ENCODE results near the gene SPRYD3.
"Not testable (repeated sequence)": the region's sequence is repeated elsewhere in the genome, so short reads cannot be mapped to it uniquely, and the experiment has no call there.

SPRYD3 gene

DNA sequence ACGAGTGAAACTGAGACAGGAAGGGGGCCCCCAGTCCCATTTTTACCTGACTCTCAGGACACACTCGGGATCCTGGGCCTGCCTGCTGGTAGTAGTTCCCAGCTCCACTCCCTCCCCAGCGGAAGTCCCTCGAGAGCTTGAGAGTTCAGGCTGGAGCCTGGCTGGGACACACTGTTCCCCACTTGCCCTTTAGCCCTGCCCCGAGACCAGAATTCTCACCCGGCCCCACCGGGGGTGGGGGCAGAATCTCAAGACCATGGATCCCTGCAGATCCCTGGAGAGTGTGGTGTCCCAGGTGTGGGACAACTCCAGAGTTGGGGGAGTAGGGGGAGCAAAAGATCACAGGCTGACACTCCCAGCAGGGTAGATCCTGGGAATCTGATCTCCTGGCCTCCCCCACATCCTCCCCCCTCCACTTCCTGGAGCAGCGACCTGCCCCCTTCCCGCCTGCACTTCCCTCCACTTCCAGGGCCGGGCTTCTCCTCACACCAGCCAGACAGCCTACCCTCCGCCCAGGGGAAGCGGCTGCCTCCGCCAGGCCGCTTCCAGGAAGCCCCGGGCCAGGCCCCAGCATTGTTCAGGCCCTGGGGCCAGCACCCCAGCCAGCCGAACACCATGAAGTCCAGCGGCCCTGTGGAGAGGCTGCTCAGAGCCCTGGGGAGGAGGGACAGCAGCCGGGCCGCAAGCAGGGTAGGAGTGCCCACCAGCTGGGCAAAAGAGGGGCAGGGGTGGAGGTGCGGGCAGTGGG lies 29.4 kb downstream of the SPRYD3 start, which contains the start of gene TNS2:
Gene TNS2 (plus strand): TSS at position 495 of the 748 bp plus-strand sequence. CDS start 121 bp downstream, at position 616.
- DNase-seq, result peak in 1 of 4 experiments; percentile 30

DNA sequence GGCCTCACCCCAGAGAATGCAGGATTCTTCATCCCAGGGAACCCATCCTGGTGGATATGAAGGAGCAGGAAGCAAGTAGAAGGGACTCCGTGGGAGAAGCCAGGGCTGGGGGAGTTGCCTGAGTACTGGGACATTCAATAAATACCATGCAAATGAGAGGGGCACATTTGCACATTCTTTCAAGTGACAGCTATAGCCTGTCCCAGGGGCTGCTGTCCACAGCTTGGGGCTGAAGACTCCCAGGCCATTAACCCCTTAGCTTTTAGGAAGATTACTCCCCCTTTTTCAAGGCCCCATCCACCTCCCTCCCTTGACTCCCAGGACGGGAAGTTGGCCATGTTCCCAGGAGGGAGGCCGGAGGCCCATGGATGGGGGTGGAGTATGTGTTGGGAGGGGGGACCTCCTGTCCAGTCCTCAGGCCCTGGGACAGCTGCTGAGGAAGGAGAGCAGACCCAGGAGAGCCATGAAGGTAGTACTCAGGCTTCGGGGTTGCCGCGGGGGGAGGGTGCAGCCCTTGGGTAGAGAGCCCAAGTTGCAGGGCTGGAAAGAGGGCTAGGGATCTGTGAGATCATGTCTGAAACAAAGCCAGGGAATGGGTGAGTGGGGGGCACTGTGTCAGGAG lies 30.3 kb downstream of the SPRYD3 start:
- no peak for DNase-seq

DNA sequence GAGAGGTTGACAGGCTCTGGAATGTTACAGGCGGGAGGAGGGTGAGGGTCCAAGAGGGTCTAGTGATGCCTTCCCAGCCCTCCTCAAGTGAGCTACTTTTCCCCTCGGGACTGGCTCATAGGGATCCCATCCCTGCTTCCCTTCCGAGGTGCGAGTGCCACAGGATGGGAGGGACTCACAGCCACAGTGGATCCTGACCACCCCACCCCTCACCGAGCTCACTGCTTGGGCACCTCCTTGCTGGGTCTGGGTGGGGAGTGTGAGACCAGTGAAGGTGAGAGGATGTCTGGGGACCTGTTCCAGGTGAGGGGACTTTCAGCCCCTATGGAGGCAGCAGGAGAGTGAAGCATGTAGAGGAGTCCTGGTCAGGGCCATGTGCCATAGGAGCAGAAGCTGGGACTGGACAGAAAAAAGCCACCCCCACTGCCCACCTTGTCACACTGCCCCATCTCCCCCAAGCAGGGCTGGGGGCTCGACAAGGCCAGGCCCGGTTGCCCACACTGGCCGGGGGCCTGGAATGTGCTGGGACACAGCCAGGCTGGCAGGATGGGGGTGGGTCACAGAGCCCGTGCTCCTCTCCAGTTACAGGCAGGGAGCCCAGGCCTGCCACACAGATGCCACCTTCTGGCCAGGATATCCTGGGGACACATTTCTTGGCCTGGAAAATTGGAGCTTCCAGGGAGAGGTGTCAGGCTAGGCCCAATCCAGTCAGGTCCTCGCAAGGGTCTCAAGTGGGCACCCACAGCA lies 31.0 kb downstream of the SPRYD3 start:
- DNase-seq, result peak in 1 of 4 experiments; percentile 37

DNA sequence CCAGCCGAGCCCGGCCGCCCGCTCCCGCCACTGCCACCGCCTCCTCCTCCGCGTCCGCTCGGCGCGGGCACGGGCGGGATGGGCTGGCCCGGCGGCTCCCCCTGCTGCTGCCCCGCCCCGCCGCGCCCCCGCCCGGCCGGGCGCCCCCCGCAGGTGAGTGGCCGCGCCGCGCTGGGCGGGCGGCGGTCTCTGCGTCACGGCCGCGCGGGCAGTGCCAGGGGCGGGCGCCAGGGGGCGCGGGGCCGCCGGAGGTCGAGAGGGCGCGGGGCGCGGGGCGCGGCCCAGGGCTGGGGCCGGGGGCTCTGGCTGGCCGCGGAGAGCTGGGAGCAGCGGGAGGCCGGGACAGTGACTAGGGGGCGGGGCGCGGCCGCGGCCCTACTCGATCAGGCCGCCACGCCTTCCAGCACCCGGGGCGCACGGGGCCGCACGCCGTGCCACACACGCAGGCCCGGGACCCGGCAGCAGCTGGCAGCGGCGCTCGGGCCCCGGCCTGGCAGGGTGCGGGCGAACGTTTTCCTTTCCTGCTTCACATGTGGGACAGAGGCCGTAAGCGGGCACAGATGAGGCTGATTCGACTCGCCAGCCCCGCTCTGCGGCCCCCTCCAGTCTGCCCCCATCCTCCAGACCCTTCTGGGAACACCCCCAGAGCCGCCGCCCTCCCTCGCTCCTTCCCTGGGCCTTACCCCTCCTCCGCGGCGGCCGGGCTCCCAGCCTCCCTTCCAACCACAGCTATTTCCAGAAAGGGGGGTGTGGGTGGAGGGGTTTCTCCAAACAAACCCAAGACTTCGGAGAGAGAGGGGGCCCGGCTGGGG lies 31.8 kb downstream of the SPRYD3 start:
- DNase-seq, result peak; percentile 40 to 86 (median 62)

DNA sequence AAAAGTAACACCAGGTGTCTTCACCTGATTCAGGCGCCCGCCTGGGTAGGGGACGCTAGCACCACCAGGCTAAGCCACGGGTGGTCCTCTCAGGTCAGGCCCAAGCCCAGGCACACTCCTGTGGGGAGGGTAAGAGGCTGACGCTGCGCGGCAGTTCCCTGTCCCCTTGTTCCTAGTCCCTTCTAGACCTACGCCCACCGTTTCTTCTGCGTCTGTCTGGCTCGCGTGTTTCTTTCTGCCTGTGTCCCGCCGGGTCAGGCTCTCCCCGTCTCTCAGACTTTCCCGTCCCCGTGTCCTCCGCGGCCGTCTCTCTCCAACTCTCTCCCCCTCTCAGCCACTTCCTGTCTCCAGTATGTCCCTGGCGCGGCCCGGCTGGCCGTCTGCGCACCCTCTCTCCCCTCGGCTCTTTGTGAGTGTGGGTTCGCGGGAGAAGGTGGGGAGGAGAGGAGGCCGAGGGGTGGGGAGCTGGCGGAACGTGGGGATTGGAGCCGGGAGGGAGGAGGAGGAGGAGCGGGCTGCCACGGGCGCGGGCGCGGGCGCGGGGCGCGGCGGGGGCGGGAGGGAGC lies 32.5 kb downstream of the SPRYD3 start:
- DNase-seq, result peak; percentile 48 to 82 (median 65)

DNA sequence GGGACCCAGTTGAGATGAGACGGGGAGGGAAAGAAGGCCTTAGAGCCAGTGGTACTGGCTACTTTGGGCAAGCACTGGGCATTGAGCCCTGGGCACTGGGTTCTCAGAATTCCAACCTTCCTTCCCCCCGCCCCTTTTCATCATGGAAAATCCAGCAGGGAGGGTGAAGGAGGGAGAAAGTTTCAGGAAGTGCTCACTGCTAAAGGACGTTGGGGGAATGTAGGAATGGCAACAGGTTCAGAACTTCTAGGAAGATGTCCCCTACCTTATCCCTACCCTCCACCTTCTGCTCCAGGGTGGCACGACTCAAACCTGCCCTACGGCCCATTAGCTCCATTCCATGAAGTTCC lies 33.5 kb downstream of the SPRYD3 start:
- no peak for DNase-seq

DNA sequence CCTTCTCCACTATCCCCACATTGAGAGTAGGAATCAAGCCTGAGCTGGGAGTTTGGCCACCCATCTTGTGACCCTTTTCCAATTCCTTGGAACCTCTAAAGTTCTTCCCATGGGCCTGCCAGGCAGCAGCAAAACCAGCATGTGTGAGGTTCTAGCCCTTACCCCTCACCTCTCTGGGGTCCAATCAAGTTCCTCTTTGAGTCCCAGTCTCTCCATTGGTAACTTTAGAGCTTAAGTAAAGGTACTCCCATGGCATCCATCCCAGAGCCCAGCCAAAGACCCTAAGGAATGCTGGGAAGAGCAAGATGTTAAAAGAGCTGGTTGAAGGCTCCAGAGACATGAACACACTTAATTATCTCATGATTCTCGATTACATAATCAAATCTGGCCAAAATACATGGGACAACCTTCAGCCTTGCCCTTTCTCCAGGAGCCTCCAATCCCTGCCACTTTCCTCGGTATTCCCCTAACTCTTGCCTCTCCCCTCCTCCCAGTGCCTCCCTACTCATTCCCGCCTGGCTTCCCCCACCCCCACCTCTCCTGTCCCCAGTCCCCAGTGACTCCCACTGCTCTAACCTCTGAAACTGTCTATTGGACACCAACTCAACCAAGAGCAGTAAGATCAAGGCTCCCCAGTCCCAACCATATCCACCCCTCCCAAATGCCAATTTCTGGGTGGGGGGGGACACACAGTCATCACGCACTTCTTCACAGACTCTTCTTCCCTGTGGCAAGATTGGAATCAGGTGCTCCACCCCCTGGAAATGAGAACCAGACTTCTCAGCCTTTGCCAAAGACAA lies 34.1 kb downstream of the SPRYD3 start:
- DNase-seq, result no peak

DNA sequence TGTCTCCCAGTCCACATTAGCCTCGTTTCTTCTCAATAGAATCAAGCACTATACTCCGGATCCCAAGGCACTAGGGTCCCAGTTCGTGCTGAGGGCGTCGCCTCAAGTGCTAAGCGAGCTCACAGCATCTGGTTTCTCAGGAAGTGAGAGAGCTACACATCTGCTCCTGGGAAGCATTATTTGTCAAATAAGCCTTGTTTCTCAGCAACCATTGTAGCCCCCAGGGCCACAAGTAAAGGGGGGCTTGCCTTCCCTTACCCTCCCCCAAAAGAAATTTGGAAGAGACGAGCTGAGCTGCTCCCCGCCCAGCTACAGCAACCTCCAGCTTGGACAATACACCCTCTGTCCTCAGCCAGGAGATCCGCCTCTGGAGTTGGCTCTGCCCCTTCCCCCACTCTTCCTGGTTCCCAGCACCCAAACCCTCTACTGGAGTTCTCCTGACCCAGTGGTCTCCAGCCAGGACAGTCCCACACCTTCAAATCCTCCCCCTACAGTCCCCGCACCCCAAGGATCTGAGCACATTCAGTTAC lies 35.1 kb downstream of the SPRYD3 start:
- no peak for DNase-seq

DNA sequence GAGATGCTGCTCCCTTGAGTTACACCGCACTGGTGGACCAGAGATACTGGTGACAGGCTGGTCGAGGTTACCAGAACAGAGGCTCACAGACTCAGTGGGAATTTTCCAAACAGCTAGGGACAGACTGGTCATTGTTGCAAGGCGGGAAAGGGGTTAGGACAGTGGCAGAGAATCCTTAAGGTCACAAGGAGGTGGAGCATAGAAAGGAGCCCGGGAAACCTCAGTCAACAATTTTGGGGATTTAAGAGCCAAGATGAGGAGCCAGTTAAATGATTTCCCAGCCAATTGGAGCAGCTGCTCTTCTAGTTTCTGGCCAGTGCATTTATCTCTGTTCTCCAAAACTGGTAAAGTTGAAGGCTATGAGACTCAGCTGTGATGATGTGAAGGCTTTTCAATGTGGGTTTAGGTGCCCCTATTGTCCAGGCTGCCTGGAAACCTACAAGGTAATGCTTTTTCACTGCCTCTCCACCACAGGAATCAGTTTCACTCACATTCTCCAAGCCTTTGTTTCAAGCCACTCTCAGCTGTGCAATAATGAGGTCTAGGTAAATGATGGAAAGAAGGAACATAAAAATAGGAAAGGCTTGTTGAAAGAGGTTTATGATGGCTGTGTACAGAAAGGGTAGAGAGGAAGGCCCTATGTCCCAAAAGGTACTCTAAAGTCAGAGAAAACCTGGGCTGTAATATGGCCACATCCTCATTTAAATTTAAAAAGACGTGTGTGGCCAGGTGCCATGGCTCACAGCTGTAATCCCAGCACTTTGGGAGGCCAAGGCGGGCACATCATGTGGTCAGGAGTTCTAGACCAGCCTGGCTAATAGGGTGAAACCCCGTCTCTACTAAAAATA lies 36.4 kb downstream of the SPRYD3 start:
- DNase-seq, result no peak

DNA sequence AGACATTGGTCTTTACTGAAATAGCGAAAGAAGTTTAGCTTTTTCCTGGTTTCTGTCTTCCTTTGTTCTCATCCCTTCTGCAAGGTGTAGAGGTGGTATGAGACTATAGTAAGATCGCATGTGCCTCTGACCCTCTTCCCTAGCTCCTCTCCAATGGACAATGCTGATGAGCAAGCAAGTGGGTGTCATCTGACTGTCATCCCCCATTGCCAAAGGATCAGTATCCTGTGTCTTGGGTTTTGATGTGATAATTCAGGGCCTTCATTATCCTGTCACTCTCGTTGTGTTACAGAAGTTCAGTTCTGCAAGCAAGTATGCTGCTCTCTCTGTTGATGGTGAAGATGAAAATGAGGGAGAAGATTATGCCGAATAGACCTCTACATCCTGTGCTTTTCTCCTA lies 39.3 kb downstream of the SPRYD3 start:
- DNase-seq, result peak in 1 of 4 experiments; percentile 25

DNA sequence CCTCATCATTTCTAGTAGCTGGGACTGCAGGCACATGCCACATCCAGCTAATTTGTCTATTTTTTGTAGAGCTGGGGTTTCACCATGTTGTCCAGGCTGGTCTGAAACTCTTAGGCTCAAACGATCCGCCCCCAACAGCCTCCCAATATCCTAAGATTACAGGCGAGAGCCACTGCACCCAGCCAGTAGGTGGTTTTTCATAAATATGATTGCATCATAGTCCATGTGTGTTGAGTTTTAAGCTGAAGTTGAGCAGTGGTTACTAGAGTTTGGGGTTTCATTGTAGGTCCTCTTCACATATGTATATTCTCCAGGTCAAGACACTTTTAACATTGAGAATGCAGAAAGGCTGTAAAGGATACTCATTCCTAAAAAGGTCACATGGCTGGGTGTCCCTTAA lies 42.4 kb downstream of the SPRYD3 start:
- no peak for DNase-seq

DNA sequence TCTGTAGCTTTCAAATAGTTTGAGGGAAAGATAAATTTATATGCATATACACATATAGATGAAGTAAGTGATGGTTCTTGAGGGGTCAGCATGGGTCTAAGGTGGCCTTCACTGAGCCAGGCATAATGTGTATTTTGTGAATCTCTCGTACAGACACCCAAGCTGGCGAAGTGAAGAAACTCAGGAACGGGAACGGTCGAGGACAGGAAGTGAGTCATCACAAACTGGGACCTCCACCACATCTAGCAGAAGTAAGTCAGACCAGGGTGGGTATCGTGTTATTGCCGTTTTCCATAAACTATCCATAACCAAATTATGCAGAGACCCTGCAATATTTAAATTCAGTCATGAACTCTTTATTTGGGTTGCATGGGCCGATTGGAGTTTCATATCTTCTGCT lies 44.7 kb downstream of the SPRYD3 start:
- no peak for DNase-seq

DNA sequence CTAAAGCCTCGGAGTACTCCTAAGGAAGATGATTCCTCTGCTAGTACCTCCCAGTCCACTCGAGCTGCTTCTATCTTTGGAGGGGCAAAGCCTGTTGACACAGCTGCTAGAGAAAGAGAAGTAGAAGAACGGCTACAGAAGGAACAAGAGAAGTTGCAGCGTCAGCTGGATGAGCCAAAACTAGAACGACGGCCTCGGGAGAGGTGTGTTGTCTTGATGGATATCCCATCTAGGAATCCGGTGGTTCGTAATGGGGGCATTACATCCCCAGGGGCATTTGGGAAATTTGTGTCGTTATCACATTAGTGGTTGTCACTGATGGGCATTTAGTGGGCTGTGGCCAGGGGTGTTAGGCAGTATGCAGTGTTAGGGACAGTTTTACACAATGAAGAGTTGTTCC lies 45.4 kb downstream of the SPRYD3 start:
- peak in 2 of 4 experiments; percentile 27 to 36 for DNase-seq

DNA sequence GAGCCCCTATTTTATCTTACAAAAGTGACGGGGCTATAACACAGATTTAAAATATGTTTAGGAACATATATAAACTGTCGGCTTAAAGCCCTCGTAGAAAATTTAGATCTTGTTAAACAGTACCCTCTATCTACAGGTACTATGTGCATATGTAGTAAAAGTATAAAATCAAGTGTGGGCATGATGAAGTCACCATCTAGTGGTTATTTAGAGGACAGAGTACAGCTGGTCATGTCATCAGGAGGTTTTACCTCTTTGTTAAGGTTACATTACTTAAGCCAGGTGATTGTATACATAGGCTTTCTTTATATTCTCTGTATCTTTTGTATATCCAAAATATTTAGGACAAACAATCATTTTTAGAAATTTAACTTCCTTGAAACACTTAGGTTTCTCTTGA lies 47.6 kb downstream of the SPRYD3 start:
- no peak for DNase-seq

DNA sequence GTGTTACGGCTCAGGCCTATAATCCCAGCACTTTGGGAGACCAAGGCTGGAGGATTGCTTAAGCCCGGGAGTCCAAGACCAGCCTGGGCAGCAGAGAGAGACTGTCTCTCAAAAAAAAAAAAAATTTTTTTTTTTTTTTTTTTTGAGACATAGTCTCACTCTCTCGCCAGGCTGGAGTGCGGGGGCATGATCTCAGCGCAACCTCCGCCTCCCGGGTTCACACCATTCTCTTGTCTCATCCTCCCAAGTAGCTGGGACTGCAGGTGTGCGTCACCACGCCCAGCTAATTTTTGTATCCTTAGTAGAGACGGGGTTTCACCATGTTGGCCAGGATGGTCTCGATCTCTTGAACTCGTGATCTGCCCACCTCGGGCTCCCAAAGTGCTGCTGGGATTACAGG lies 52.2 kb downstream of the SPRYD3 start:
- not testable (repeated sequence) for DNase-seq

DNA sequence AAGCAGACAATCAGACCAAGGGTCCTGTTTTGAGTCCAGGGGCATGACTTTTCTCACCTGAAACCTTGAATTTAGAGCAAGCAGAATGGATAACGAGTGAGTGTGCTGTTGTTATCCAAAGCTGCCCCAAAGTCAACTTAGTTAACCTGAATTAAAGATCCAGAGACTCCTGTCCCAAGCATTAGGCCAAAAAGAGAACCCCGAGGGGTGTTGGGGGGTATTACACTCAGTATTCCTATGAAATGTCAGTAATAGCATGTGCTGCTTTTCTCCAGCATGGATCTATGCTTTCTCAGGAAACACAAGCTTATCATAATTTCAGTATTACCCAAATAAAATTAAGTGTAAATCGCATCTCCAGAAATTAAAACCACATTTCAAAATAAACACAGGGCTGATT lies 53.9 kb downstream of the SPRYD3 start:
- DNase-seq, result no peak

DNA sequence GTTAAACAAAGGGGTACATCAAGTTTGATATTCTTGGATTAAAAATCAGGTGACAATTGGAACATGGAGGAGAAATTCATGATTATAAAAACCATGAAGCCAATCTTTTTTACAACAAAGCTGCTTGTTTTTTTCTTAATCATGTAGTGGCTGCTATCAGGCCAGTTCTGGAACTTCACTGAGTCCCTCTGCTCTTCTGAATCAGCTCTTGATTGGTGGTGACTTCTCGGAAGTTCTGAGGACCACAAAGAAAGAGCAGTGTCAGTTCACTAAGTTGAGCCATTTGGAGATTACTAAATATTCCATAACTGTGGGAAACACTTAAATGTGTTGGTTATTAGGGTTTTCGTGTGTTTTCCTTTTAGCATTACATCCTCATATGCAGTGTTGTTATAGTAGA lies 64.5 kb downstream of the SPRYD3 start:
- no peak for DNase-seq

Measured in suppressor macrophage (primary cell).